Measurements from ENCODE around the gene ASCL1.

Gene ASCL1

DNA sequence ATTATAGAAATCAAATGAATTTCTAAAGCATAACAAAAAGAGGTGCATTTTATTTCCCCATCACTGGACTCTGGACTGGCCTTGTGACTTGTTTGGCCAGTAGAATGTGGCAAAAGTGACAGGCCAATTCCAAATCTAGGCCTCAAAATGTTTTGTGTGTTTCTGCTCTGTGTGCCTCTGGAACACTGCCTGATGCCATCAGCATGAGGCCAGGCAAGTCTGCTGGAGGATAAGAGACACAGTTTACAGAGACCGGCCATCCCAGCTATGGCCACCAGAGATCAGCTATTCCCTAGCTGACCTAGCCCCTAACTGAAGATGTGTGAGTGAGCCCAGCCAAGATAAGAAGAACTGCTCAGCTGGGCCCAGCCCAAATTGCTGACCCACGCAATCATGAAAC lies 32.9 kb downstream of the ASCL1 start:
- no peak for DNase-seq

DNA sequence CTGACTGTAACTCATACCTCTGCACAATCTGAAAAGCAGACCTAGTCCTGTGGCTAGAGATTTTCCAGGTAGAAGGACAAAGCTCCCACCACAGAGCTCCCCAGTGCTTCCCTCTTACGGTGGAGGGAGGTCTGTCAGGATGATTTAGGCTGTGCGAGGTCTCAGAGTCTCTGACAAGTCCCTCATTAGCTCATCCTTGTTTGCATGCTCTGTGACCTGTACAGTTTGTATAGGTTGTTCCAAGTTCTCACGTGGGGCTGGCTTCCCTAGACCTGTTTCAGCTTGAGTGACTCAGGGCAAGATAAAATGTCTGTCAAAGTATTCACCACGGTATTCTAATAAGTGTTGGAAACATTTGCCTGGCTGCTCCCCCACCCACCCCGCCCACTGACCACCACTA lies 34.8 kb downstream of the ASCL1 start:
- DNase-seq = no peak

DNA sequence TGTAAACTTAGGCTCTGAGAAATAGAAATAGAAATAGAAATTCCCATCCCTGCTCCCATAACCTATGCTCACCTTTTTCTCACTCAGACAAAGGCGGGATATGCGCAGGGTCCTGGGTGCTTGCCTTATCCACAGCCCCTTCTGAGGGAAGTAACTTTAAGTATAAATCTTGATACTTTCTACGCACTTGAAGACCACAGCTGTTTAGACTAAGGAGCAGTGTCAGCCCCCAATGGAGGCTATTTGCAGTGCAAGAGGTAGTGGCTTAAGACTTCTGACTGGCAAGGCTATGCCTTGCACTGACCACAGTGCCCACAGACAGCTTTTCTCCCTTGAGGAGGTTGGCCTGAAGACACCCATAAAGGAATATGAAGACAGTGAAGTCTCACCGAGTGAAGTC lies 35.2 kb downstream of the ASCL1 start:
- DNase-seq = no peak

DNA sequence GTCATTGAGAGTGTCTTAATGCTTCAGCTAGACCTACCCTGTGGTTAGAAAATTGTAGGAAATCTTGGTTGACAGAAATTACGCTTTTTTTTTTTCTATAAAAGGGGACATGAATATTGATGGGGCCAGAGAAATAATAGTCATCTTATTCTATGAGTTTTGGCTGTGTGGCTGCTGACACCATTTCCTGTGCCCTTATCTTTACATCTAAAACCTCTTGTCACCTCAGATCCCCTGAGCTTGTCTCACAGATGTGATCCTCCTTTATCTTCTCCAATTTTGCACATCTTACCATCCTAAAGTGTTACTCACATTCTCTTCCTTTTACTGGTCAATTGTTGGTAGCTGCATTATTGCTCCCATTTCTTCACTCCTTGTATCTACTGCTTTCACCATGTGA lies 36.1 kb downstream of the ASCL1 start:
- no peak for DNase-seq

DNA sequence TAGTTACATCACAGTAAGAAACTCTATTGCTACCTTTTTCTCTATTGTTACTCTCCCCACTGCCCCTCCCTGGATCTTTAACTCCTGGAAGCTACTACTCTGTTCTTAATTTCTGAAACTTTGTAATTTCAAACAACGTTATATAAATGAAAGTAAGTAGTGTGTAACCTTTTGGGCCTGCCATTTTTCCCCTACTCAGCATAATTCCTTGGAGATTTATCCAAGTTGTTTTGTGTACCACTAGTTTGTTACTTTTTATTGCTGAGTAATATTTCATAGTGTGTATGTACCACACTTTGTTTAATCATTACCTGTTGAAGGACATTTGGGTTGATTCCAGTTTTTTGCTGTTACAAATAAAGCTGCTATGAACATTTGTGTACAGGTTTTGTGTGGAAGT lies 37.9 kb downstream of the ASCL1 start:
- no peak for DNase-seq

Data from activated naive CD4-positive, alpha-beta T cell treated with Interleukin-2 at 50 U/mL for 16 hours (primary cell).